ENCODE data around the gene KIF18A.
"Not testable (repeated sequence)": the region's sequence is repeated elsewhere in the genome, so short reads cannot be mapped to it uniquely, and the experiment has no call there.

- TF ChIP-seq POLR2A (IDR thresholded peaks at IDR 0.05; ENCODE audit: low read depth) = not testable (repeated sequence)
- TF ChIP-seq, protein P1, sequence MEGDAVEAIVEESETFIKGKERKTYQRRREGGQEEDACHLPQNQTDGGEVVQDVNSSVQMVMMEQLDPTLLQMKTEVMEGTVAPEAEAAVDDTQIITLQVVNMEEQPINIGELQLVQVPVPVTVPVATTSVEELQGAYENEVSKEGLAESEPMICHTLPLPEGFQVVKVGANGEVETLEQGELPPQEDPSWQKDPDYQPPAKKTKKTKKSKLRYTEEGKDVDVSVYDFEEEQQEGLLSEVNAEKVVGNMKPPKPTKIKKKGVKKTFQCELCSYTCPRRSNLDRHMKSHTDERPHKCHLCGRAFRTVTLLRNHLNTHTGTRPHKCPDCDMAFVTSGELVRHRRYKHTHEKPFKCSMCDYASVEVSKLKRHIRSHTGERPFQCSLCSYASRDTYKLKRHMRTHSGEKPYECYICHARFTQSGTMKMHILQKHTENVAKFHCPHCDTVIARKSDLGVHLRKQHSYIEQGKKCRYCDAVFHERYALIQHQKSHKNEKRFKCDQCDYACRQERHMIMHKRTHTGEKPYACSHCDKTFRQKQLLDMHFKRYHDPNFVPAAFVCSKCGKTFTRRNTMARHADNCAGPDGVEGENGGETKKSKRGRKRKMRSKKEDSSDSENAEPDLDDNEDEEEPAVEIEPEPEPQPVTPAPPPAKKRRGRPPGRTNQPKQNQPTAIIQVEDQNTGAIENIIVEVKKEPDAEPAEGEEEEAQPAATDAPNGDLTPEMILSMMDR (IDR thresholded peaks at IDR 0.05) = not testable (repeated sequence)
These were observed 20.8 kb downstream of the KIF18A start for GRCh38 chr11:28087192-28087591.
